Cardiac fibroblast (primary cell): Measurements from ENCODE around the gene ITGAE.
A peak's percentile ranks its signal among the peaks of the same experiment; 100 is the strongest.
"Not testable (repeated sequence)": the region's sequence is repeated elsewhere in the genome, so short reads cannot be mapped to it uniquely, and the experiment has no call there.

ENCODE experiments used
- DNase-seq, 2 donors: peaks; one replicate each; pipeline versions ENCODE4 v3.0.0 to v3.0.0-alpha.2; 2010; ENCODE audit warnings: low read depth in 2 of 2
- H3K4me3 ChIP-seq, 2 donors: replicated peaks in 1 of 2; 1 replicate in 1 of 2; 2 replicates in 1 of 2; pipeline ENCODE4 v1.5.1; 2011; ENCODE audit warnings: low read depth in 2 of 2, low read length in 2 of 2, mild to moderate bottlenecking in 2 of 2, moderate library complexity in 1 of 2
- TF ChIP-seq, protein P1 (sequence below): IDR thresholded peaks from one replicate; pipeline ENCODE4 v1.5.1; 2011; ENCODE audit warnings: low read depth, mild to moderate bottlenecking, low read length, inconsistent platforms

ITGAE gene

DNA sequence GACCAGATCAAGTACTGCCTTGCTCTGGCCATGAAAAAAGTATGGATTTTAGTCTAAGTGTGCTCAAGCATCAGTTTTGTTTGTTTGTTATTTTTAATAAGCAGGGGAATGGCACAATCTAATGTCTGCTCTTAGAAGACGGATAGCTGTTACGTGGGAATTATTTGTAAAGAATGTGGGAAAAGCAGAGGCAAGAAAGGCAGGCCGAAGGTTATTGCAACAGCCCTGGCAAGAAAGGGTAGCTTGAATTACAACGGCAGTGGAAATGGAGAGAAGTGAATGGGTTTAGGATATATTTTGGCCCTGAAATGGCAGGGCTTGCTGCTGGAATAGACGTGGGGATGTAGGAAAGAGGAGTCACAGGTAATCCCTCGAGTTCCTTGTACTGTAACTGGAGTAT is 78.3 kb downstream of the ITGAE start:
- peak overlapping the region; percentile 88 to 92 for H3K4me3 ChIP-seq

DNA sequence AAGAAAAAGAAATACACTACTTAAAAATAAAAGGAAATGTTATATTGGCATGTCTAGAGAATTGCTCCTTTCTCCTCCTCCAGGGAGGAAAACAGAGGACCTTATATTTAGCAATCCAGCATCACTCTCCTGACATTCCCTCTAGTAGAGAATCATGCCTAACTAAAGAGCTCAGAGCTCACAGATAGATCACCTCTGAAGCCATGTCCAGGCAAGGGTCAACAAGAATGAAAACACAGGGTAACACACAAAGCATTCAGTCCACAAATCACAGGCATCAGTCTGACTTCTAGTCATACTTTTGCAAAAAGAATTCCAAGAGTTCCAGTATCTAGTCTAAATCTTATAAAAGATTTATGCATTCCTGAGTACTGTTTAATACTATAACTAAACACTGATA is 81.7 kb downstream of the ITGAE start:
- no peak for DNase-seq
- TF ChIP-seq, protein P1, sequence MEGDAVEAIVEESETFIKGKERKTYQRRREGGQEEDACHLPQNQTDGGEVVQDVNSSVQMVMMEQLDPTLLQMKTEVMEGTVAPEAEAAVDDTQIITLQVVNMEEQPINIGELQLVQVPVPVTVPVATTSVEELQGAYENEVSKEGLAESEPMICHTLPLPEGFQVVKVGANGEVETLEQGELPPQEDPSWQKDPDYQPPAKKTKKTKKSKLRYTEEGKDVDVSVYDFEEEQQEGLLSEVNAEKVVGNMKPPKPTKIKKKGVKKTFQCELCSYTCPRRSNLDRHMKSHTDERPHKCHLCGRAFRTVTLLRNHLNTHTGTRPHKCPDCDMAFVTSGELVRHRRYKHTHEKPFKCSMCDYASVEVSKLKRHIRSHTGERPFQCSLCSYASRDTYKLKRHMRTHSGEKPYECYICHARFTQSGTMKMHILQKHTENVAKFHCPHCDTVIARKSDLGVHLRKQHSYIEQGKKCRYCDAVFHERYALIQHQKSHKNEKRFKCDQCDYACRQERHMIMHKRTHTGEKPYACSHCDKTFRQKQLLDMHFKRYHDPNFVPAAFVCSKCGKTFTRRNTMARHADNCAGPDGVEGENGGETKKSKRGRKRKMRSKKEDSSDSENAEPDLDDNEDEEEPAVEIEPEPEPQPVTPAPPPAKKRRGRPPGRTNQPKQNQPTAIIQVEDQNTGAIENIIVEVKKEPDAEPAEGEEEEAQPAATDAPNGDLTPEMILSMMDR, result no peak
- H3K4me3 ChIP-seq, result no peak overlapping the region

More for the DNA sequence above, 78.3 kb downstream of the ITGAE start:
- TF ChIP-seq, protein P1, result no peak
- peak in 1 of 2 donors; percentile 35 for DNase-seq

DNA sequence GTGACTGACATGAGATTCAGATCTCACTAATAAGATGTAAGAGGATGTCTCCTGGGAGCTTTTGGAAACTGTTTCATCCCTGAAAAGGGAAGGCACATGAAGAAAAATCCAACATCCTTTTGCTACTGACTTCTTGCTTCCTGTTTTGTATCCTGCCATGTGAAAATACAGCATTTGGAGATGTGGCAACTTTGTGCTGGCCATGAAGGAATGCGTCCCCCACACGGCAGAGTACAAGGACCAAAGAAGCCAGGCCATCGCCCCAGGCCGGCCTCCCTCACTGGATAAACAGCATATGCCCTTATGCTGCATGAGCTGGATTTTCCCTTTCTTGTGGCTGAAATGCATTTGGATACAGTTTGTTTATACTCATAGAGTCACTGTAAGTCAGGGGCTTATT is 82.8 kb downstream of the ITGAE start:
- TF ChIP-seq, protein P1, result no peak
- no peak for DNase-seq
- H3K4me3 ChIP-seq, result no peak overlapping the region

DNA sequence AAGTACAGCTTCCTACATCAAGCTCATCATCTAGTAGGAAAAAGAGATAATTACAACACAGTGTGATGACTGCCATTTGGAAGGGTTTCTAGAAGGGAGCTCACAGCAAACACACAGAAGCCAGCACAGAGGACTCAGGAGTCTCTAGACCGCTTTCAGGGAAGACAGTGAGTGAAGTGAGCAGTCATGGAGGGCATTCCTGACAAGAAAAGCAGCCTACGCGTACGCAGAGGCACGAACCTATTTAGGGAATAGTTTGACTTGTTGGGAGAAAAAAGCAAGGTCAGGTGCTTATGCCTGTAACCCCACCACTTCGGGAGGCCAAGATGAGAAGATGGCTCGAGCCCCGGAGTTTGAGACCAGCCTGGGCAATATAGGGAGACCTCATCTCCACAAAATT is 85.7 kb downstream of the ITGAE start:
- no peak for DNase-seq
- no peak overlapping the region for H3K4me3 ChIP-seq
- TF ChIP-seq, protein P1, result no peak

DNA sequence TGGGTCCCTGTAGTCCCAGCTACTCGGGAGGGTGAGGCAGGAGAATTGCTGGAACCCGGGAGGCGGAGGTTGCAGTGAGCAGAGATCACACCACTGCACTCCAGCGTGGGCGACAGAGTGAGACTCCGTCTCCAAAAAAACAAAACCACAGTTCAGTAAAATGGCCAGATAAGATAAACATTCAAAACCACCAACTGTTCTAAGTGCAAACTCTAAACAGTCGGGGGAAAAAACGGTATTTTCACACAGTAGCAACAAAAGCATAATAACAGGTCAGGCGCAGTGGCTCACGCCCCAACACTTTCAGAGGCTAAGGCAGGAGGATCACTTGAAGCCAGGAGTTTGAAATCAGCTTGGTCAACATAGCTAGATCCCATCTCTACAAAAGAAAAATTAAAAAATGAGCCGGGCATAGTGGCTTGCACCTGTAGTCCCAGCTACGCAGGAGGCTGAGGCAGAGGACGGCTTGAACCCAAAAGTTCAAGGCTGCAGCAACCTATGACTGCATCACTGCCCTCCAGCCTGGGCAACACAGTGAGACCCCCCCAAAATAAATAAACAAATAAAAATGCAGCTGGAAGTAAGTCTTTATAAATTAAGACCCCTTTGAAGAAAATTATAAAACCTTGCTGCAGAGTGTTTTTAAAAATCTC is 88.1 kb downstream of the ITGAE start:
- TF ChIP-seq, protein P1, result no peak
- H3K4me3 ChIP-seq, result no peak overlapping the region
- DNase-seq, result no peak

DNA sequence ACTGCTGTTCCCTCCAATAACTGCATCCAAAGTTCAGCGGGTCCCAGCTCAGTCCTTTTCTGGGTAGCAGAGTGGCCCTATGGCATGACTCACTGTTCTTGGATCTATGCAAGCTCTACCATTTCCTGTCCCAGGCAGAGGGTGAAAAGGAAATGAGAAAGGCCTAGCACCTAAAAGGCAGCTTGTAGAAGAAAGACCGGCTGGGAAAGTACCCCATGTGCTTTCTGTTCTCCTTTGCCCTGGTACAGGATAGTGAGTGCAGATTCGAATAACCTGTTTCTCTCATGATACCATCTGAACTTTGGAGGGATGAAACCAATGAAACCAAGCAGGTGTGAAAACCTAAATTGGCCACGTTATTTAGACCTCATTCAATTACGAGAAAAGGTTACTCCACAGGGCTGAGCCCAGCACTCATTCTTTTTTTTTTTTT is 90.0 kb downstream of the ITGAE start:
- DNase-seq, result peak; percentile 61 to 82
- no peak overlapping the region for H3K4me3 ChIP-seq
- TF ChIP-seq, protein P1, result no peak

DNA sequence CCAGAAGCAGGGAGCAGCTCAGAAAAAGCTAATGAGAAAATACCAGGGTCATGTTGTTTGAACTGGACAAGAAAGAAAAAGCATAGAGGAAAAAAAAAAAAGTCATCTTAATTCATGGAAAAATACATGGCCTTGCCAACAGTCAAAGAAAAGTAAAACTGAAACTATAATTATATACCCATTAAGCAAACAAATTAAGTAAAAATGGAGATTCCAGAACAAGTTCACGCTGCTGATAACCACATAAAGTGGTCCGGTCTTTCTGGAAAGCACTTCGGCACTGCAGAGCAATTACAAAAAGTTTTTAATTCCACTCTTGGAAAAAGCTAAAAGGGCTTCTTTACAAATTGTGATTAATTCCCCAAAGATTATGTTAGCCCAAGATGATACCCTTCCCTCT is 92.6 kb downstream of the ITGAE start:
- DNase-seq, result no peak
- H3K4me3 ChIP-seq, result no peak overlapping the region
- TF ChIP-seq, protein P1, result no peak

DNA sequence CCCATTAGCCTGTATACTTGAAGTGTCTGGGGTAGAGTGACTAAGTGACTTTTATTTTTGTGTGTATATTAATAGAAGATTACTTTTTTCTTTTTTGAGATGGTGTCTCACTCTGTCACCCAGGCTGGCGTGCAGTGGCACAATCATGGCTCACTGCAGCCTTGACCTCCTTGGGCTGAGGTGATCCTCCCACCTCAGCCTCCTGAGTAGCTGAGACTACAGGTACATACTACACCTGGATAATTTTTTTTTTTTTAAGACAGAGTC is 95.3 kb downstream of the ITGAE start:
- DNase-seq, result not testable (repeated sequence)

More for the DNA sequence above, 95.3 kb downstream of the ITGAE start:
- H3K4me3 ChIP-seq, result not testable (repeated sequence)
